ENCODE data around the gene ITGB6. TPM values are rescaled to one million over a fixed set of nuclear protein-coding genes. Genes with fewer than 3 reads are reported as not detected.

Gene ITGB6
- total and polyA plus RNA-seq, 10 of the 15 experiments (the other 5 are each of a cell fraction or from before 2014, with no cell fraction given), result 0.04 TPM; not detected in 9

GRCh38 chr2:160199053-160199452 lies 1.0 kb downstream of the ITGB6 start:
- H3K9me3 ChIP-seq (replicated peaks; ENCODE audit: control insufficient read depth, insufficient read depth, low read length), result no peaks in the 10 kb centered on the region
- TF ChIP-seq EZH2 (IDR thresholded peaks at IDR 0.05; ENCODE audit: borderline replicate concordance, control insufficient read depth, low read depth, low read length), result no peak
- no peak for TF ChIP-seq SUZ12 (IDR thresholded peaks at IDR 0.05; ENCODE audit: unreplicated experiment)
- no peak for TF ChIP-seq HCFC1 (IDR thresholded peaks at IDR 0.05; ENCODE audit: low read length)
- no peak for TF ChIP-seq HDAC2 (IDR thresholded peaks at IDR 0.05)
- TF ChIP-seq ZBTB4 (CRISPR knock-in tag; IDR thresholded peaks at IDR 0.05), result no peak
- TF ChIP-seq HDGF (IDR thresholded peaks at IDR 0.05), result no peak
- no peak for TF ChIP-seq CBX3 (IDR thresholded peaks at IDR 0.05; ENCODE audit: borderline replicate concordance, low read depth)
- H3K4me2 ChIP-seq (ENCODE audit: control insufficient read depth, insufficient read depth), result no peak overlapping the region
- FAIRE-seq (no peak), ATAC-seq (no peak), DNase-seq (ENCODE audit: low read depth, low spot score) (no peak)
- H3K4me3 ChIP-seq, result no peak overlapping the region
- no peaks in the 10 kb centered on the region for H4K20me1 ChIP-seq (ENCODE audit: control insufficient read depth, insufficient read depth)
- POLR2A ChIA-PET, result no interaction called here
- intact Hi-C loops (cut with micrococcal nuclease; ENCODE audit: unreplicated experiment), result no loop called here
- no peaks in the 10 kb centered on the region for H3K36me3 ChIP-seq (ENCODE audit: control insufficient read depth in 2 of 2, insufficient read depth in 2 of 2, low read length in 1 of 2)
- in situ Hi-C loops (cut with MboI), result no loop called here
- RAD21 ChIA-PET (ENCODE audit: unreplicated experiment), result no interaction called here
- H3K9ac ChIP-seq (ENCODE audit: control insufficient read depth, insufficient read depth, low read length), result no peak overlapping the region
- SMC1A ChIA-PET (ENCODE audit: uncharacterized antibody, unreplicated experiment), result no interaction called here
- no peaks in the 10 kb centered on the region for H3K79me2 ChIP-seq (ENCODE audit: control insufficient read depth, insufficient read depth, low read length)
- 27% methylated on average over 1 of the region's 1 CpG for WGBS (ENCODE audit: insufficient coverage, insufficient replicate concordance, low lambda C conversion rate, missing lambda C conversion rate)
- CTCF ChIA-PET, result no interaction called here
- no peaks in the 10 kb centered on the region for H3K27me3 ChIP-seq (replicated peaks in 1 of 2; ENCODE audit: control insufficient read depth in 2 of 2, insufficient read depth in 2 of 2, low read length in 1 of 2)
- H2AFZ ChIP-seq (ENCODE audit: control insufficient read depth, low read depth, low read length), result no peak overlapping the region
- no peaks in the 10 kb centered on the region for H3K4me1 ChIP-seq (ENCODE audit: control insufficient read depth, insufficient read depth, low read length)
- H3K27ac ChIP-seq (ENCODE audit: control insufficient read depth, insufficient read depth), result no peak overlapping the region
- BruUV-seq (replicated peaks), result no TSS peak

Measured in GM12878 (cell line).